Measurements from ENCODE around the gene OR10T2.
"Not testable (repeated sequence)": the region's sequence is repeated elsewhere in the genome, so short reads cannot be mapped to it uniquely, and the experiment has no call there.

The OR10T2 gene

DNA sequence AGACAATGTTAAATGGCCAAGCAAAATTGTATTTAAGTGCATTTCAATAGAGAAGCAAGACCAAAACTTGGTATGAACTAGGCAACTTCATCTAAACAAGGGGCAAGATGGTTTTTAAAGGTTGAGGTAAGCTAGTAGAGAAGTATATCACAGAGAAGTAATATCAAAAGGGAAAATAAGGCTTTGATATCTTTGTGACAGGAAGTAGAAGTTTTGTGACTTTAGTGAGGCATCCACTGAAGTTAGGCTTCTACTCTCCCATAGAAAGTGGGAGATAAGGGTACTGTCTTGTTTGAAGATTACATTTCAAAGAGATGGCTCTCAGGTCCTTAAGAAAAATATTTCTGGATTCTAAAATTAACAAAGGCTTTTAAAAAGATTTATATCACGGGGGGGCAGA, 8.9 kb downstream of the OR10T2 start:
- Mint-ChIP-seq H3K27ac (no peak overlapping the region), H3K4me3 (no peak overlapping the region), H3K4me1 (ENCODE audit: low read depth) (no peaks in the 10 kb centered on the region), H3K27me3 (ENCODE audit: low read depth) (peaks cover 1% of the 10 kb centered on the region), H3K9me3 (no peaks in the 10 kb centered on the region), H3K36me3 (ENCODE audit: low read depth) (no peaks in the 10 kb centered on the region)
- DNase-seq (ENCODE audit: low spot score), result no peak

- no peak for DNase-seq (ENCODE audit: low spot score)
- Mint-ChIP-seq H3K4me1 (ENCODE audit: low read depth) (no peaks in the 10 kb centered on the region), H3K27me3 (ENCODE audit: low read depth) (peaks cover 8% of the 10 kb centered on the region), H3K9me3 (peaks cover 16% of the 10 kb centered on the region), H3K36me3 (ENCODE audit: low read depth) (no peaks in the 10 kb centered on the region), H3K4me3 (no peak overlapping the region), H3K27ac (no peak overlapping the region)
Observed at GRCh38 chr1:158374860-158375259, 24.4 kb downstream of the OR10T2 start.

DNA sequence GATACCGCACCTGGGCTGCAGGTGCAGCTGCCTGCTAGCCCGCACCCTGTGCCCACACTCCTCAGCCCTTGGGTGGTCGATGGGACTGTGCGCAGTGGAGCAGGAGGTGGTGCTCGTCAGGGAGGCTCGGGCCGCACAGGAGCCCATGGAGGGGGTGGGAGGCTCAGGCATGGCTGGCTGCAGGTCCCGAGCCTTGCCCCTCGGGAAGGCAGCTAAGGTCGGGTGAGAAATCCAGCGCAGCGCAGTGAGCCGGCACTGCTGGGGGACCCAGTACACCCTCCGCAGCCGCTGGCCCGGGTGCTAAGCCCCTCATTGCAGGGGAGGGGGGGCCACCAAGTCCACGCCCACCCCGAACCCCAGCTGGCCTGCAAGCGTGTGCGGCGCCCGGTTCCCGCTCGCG, 25.2 kb downstream of the OR10T2 start:
- H3K27ac Mint-ChIP-seq; H3K4me3 Mint-ChIP-seq; H3K4me1 Mint-ChIP-seq (ENCODE audit: low read depth); DNase-seq (ENCODE audit: low spot score); H3K36me3 Mint-ChIP-seq (ENCODE audit: low read depth): not testable (repeated sequence)
- peaks cover 10% of the 10 kb centered on the region for H3K27me3 Mint-ChIP-seq (ENCODE audit: low read depth)
- peaks cover 16% of the 10 kb centered on the region for H3K9me3 Mint-ChIP-seq

- H3K4me1 Mint-ChIP-seq (ENCODE audit: low read depth), result no peaks in the 10 kb centered on the region
- no peak overlapping the region for H3K27ac Mint-ChIP-seq
- peaks cover 16% of the 10 kb centered on the region for H3K9me3 Mint-ChIP-seq
- no peak overlapping the region for H3K4me3 Mint-ChIP-seq
- peak; percentile 39 for DNase-seq (ENCODE audit: low spot score)
- peaks cover 3% of the 10 kb centered on the region for H3K27me3 Mint-ChIP-seq (ENCODE audit: low read depth)
- no peaks in the 10 kb centered on the region for H3K36me3 Mint-ChIP-seq (ENCODE audit: low read depth)
Observed at GRCh38 chr1:158371188-158371953, 27.9 kb downstream of the OR10T2 start.

DNA sequence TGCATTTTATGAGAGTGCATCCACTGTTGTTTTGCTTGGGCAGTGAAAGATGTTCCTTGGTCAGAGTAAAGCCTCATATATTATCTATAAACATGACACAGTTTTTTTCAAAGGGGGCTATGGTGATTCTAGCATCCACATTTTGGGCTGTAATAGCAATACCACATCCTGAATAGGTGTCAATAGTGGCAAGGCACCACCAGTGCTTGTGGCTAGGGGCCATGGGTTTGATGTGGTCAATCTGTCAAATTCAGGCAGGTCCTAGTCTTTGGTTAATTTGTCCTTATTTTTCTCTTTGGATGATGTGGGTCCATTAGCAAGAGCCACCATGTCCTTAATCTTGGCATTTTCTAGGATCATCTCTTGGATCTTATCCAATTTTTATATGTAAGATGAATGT, 32.5 kb downstream of the OR10T2 start:
- Mint-ChIP-seq H3K36me3 (ENCODE audit: low read depth) (no peaks in the 10 kb centered on the region), H3K4me1 (ENCODE audit: low read depth) (no peaks in the 10 kb centered on the region), H3K27me3 (ENCODE audit: low read depth) (peaks cover 3% of the 10 kb centered on the region), H3K9me3 (peaks cover 4% of the 10 kb centered on the region), H3K4me3 (no peak overlapping the region), H3K27ac (no peak overlapping the region)
- no peak for DNase-seq (ENCODE audit: low spot score)

DNA sequence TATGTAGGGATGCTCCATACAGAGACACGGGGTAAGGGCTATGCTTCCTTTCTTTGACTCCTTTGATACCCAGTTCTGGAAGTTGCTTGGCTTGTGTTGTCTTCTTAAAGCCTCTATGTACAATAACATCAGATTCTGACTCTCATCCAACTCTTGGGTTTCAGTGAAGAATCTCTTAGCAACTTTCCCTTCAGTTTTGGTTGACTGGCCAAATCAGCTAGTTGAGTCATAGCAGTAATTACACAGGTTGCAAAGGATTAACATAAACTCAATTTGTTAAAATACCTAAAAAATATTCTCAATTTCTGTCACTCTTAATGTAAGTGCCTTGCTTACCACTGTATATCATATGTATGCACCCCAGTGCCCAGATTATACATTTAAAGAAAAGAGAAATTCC, 36.3 kb downstream of the OR10T2 start:
- Mint-ChIP-seq H3K4me3 (no peak overlapping the region), H3K4me1 (ENCODE audit: low read depth) (no peaks in the 10 kb centered on the region), H3K9me3 (no peaks in the 10 kb centered on the region), H3K27ac (no peak overlapping the region), H3K27me3 (ENCODE audit: low read depth) (no peaks in the 10 kb centered on the region), H3K36me3 (ENCODE audit: low read depth) (no peaks in the 10 kb centered on the region)
- DNase-seq (ENCODE audit: low spot score), result no peak

- DNase-seq (ENCODE audit: low spot score), result no peak
- no peak overlapping the region for H3K4me3 Mint-ChIP-seq
- no peaks in the 10 kb centered on the region for H3K36me3 Mint-ChIP-seq (ENCODE audit: low read depth)
- H3K4me1 Mint-ChIP-seq (ENCODE audit: low read depth), result no peaks in the 10 kb centered on the region
- no peaks in the 10 kb centered on the region for H3K9me3 Mint-ChIP-seq
- H3K27me3 Mint-ChIP-seq (ENCODE audit: low read depth), result no peaks in the 10 kb centered on the region
- no peak overlapping the region for H3K27ac Mint-ChIP-seq
Observed at GRCh38 chr1:158362482-158362881, 36.8 kb downstream of the OR10T2 start.

DNA sequence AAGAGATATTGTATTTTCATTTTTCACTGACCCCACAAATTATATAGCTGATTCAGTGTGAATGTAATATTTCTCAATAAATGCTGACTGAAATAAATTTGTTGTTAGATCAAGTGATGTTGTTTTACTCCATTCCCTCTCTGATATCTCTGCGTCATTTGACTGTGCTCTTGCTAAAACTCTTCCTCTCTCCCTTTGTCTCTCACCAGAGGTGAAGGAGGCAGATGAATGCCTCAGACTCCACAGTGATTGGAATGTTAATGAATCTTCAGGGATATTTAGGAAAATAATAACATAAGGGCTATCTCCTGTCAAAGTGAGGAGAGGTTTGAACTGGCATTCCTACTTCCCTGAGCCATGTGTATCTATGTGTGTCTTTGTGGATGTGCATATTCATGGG, 41.8 kb downstream of the OR10T2 start:
- H3K4me3 Mint-ChIP-seq, result no peak overlapping the region
- H3K27ac Mint-ChIP-seq, result no peak overlapping the region
- no peaks in the 10 kb centered on the region for H3K4me1 Mint-ChIP-seq (ENCODE audit: low read depth)
- no peak for DNase-seq (ENCODE audit: low spot score)
- H3K27me3 Mint-ChIP-seq (ENCODE audit: low read depth), result peaks cover 20% of the 10 kb centered on the region
- no peaks in the 10 kb centered on the region for H3K36me3 Mint-ChIP-seq (ENCODE audit: low read depth)
- H3K9me3 Mint-ChIP-seq, result no peaks in the 10 kb centered on the region

DNA sequence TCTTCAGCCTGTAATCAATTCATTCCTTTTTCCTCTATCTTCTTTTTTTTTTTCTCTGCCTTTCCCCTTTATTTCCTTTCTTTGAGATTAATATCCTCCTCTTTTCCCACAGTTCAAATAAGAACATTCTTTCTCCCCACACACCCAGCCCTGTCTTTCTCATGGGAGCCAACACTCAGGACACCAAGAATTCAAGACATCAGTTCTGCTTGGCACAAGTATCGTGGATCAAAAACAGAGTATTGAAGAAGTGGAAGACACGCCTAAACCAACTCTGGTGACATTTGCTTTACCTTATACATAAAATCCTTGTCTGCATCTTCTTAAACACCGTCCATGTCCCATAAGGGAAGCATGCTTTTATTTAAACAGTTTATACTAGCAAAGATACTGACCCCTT, 42.6 kb downstream of the OR10T2 start:
- H3K27me3 Mint-ChIP-seq (ENCODE audit: low read depth), result peaks cover 20% of the 10 kb centered on the region
- no peaks in the 10 kb centered on the region for H3K4me1 Mint-ChIP-seq (ENCODE audit: low read depth)
- H3K36me3 Mint-ChIP-seq (ENCODE audit: low read depth), result no peaks in the 10 kb centered on the region
- no peak overlapping the region for H3K27ac Mint-ChIP-seq
- H3K9me3 Mint-ChIP-seq, result no peaks in the 10 kb centered on the region
- no peak overlapping the region for H3K4me3 Mint-ChIP-seq
- no peak for DNase-seq (ENCODE audit: low spot score)

DNA sequence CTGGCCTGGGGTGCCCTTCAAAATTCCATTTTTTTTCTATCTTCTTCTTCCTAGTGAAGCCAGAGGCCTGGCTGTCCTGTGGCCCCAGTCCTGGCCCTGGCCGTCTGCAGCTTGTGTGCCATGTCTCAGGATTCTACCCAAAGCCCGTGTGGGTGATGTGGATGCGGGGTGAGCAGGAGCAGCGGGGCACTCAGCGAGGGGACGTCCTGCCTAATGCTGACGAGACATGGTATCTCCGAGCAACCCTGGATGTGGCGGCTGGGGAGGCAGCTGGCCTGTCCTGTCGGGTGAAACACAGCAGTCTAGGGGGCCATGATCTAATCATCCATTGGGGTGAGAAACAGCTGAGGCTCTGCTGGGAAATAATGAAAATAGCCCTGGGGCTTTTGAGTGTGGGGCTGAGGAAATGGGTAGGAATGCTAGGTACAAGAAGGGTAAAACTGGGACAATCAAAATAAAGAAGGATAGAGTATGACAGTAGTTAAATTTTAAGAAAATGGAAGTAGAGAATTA, 43.4 kb downstream of the OR10T2 start:
- Mint-ChIP-seq H3K4me3 (no peak overlapping the region), H3K4me1 (ENCODE audit: low read depth) (no peaks in the 10 kb centered on the region), H3K36me3 (ENCODE audit: low read depth) (no peaks in the 10 kb centered on the region), H3K27ac (no peak overlapping the region), H3K27me3 (ENCODE audit: low read depth) (peaks cover 20% of the 10 kb centered on the region), H3K9me3 (no peaks in the 10 kb centered on the region)
- no peak for DNase-seq (ENCODE audit: low spot score)

GRCh38 chr1:158354255-158354654, 45.0 kb downstream of the OR10T2 start:
- DNase-seq (ENCODE audit: low spot score), result no peak

GRCh38 chr1:158353303-158354075, 45.8 kb downstream of the OR10T2 start, which contains the start of gene CD1E:
Gene CD1E, plus strand, starts transcription at chr1:158353894. Its CDS starts 95 bp downstream, at chr1:158353989.
- Mint-ChIP-seq H3K4me3 (no peak within 1 kb of the TSS), H3K4me1 (ENCODE audit: low read depth) (no peaks in the 10 kb centered on the region), H3K9me3 (no peaks in the 10 kb centered on the region), H3K27ac (no peak within 1 kb of the TSS), H3K27me3 (ENCODE audit: low read depth) (peaks cover 20% of the 10 kb centered on the region), H3K36me3 (ENCODE audit: low read depth) (no peaks in the 10 kb centered on the region)
- no peak for DNase-seq (ENCODE audit: low spot score)

More at GRCh38 chr1:158354255-158354654, 45.0 kb downstream of the OR10T2 start:
- no peak overlapping the region for H3K27ac Mint-ChIP-seq
- no peaks in the 10 kb centered on the region for H3K9me3 Mint-ChIP-seq
- no peaks in the 10 kb centered on the region for H3K4me1 Mint-ChIP-seq (ENCODE audit: low read depth)
- no peaks in the 10 kb centered on the region for H3K36me3 Mint-ChIP-seq (ENCODE audit: low read depth)
- H3K4me3 Mint-ChIP-seq, result no peak overlapping the region
- peaks cover 20% of the 10 kb centered on the region for H3K27me3 Mint-ChIP-seq (ENCODE audit: low read depth)

DNA sequence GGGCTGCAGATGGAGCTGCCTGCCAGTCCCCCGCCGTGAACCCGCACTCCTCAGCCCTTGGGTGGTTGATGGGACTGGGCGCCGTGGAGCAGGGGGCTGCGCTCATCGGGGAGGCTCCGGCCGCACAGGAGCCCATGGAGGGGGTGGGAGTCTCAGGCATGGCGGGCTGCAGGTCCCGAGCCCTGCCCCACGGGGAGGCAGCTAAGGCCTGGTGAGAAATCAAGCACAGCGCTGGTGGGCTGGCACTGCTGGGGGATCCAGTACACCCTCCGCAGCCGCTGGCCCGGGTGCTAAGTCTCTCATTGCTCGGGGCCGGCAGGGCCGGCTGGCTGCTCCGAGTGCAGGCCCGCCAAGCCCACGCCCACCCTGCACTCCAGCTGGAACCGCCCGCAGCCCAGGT, 50.3 kb downstream of the OR10T2 start:
- not testable (repeated sequence) for DNase-seq (ENCODE audit: low spot score); H3K27ac Mint-ChIP-seq; H3K4me3 Mint-ChIP-seq; H3K9me3 Mint-ChIP-seq; H3K4me1 Mint-ChIP-seq (ENCODE audit: low read depth); H3K36me3 Mint-ChIP-seq (ENCODE audit: low read depth); H3K27me3 Mint-ChIP-seq (ENCODE audit: low read depth)

All from T-helper 2 cell treated with Interferon-gamma antibody and Interleukin-4, amounts not matched to agents 5 μg/mL and 100 μg/mL, for 36 hours (primary cell).